ENCODE data around the gene ATXN1L.

DNA sequence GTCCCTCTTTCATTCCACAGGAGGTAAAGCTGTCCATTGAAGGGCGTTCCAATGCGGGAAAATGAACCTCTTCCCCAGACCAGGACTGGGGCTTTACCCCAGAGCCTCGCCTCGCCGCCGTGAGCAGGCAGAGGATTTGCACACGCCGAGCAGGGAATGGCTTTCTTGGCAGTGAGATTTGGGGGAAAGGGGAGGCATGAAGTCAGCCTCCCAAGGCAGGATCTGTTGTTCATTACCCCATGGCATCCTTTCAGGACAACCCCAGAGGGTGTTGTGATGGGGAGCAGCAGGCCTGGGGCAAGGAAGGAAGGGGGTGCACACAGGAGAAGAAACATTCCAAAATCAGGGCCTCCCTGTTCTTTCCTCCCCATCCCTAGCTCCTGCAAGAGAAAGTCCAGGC is 6.0 kb downstream of the ATXN1L start:
- TF ChIP-seq, protein P1, sequence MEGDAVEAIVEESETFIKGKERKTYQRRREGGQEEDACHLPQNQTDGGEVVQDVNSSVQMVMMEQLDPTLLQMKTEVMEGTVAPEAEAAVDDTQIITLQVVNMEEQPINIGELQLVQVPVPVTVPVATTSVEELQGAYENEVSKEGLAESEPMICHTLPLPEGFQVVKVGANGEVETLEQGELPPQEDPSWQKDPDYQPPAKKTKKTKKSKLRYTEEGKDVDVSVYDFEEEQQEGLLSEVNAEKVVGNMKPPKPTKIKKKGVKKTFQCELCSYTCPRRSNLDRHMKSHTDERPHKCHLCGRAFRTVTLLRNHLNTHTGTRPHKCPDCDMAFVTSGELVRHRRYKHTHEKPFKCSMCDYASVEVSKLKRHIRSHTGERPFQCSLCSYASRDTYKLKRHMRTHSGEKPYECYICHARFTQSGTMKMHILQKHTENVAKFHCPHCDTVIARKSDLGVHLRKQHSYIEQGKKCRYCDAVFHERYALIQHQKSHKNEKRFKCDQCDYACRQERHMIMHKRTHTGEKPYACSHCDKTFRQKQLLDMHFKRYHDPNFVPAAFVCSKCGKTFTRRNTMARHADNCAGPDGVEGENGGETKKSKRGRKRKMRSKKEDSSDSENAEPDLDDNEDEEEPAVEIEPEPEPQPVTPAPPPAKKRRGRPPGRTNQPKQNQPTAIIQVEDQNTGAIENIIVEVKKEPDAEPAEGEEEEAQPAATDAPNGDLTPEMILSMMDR (IDR thresholded peaks at IDR 0.05; ENCODE audit: low read depth, low read length, poor library complexity, severe bottlenecking), result no peak
- TF ChIP-seq EZH2phosphoT487 (IDR thresholded peaks at IDR 0.05; ENCODE audit: borderline replicate concordance, low read length), result no peak
